ENCODE results near the gene ZNF397. TPM values are rescaled to one million over a fixed set of nuclear protein-coding genes. Genes with fewer than 3 reads are reported as not detected.

Gene ZNF397
- total and polyA plus RNA-seq, 2 experiments from 2014 or later, result 5.2 to 22.0 TPM

- no peak for DNase-seq (ENCODE audit: low spot score)
- 100% methylated on average over 3 of the region's 3 CpGs for WGBS (ENCODE audit: low lambda C conversion rate, missing lambda C conversion rate)
- Histone ChIP-seq H3K36me3 (replicated peaks; ENCODE audit: insufficient read depth, low read depth) (no peaks in the 10 kb centered on the region), H3K4me3 (no peak overlapping the region), H3K79me2 (peaks cover 51% of the 10 kb centered on the region), H3K9me2 (replicated peaks; ENCODE audit: insufficient read depth) (no peaks in the 10 kb centered on the region), H3K27ac (no peak overlapping the region), H3K9me3 (ENCODE audit: low read depth) (peaks cover 10% of the 10 kb centered on the region), H3K27me3 (no peaks in the 10 kb centered on the region), H2AFZ (no peak overlapping the region), H4K20me1 (ENCODE audit: insufficient read depth, poor library complexity, severe bottlenecking) (no peaks in the 10 kb centered on the region), H3K4me2 (no peak overlapping the region), H3K4me1 (ENCODE audit: insufficient read depth) (no peaks in the 10 kb centered on the region)
- TF ChIP-seq EZH2phosphoT487 (IDR thresholded peaks at IDR 0.05; ENCODE audit: low read depth, severe bottlenecking, unreplicated experiment), result no peak
- TF ChIP-seq CTCF (IDR thresholded peaks at IDR 0.05; ENCODE audit: poor library complexity), result no peak
- TF ChIP-seq EZH2 (IDR thresholded peaks at IDR 0.05; ENCODE audit: borderline replicate concordance), result no peak
Observed at GRCh38 chr18:35284841-35285240, 44.0 kb downstream of the ZNF397 start.

GRCh38 chr18:35289293-35289692 is 48.5 kb downstream of the ZNF397 start:
- DNase-seq (ENCODE audit: low spot score), result no peak
- Histone ChIP-seq H3K4me1 (ENCODE audit: insufficient read depth) (peaks cover 8% of the 10 kb centered on the region), H3K27me3 (no peaks in the 10 kb centered on the region), H3K4me3 (peak overlapping the region; percentile 44), H3K4me2 (peak overlapping the region; percentile 86), H3K9me3 (ENCODE audit: low read depth) (peaks cover 10% of the 10 kb centered on the region), H2AFZ (peak overlapping the region; percentile 92), H3K36me3 (replicated peaks; ENCODE audit: insufficient read depth, low read depth) (no peaks in the 10 kb centered on the region), H3K79me2 (peaks cover 85% of the 10 kb centered on the region), H3K9me2 (replicated peaks; ENCODE audit: insufficient read depth) (no peaks in the 10 kb centered on the region), H3K27ac (peak overlapping the region; percentile 94), H4K20me1 (ENCODE audit: insufficient read depth, poor library complexity, severe bottlenecking) (no peaks in the 10 kb centered on the region)
- no peak for TF ChIP-seq CTCF (IDR thresholded peaks at IDR 0.05; ENCODE audit: poor library complexity)
- TF ChIP-seq EZH2phosphoT487 (IDR thresholded peaks at IDR 0.05; ENCODE audit: low read depth, severe bottlenecking, unreplicated experiment), result no peak
- TF ChIP-seq EZH2 (IDR thresholded peaks at IDR 0.05; ENCODE audit: borderline replicate concordance), result no peak
- WGBS (ENCODE audit: low lambda C conversion rate, missing lambda C conversion rate), result 46% methylated on average over 6 of the region's 6 CpGs

- 2% methylated on average over 8 of the region's 8 CpGs for WGBS (ENCODE audit: low lambda C conversion rate, missing lambda C conversion rate)
Observed at GRCh38 chr18:35289727-35290093, 48.9 kb downstream of the ZNF397 start.

DNA sequence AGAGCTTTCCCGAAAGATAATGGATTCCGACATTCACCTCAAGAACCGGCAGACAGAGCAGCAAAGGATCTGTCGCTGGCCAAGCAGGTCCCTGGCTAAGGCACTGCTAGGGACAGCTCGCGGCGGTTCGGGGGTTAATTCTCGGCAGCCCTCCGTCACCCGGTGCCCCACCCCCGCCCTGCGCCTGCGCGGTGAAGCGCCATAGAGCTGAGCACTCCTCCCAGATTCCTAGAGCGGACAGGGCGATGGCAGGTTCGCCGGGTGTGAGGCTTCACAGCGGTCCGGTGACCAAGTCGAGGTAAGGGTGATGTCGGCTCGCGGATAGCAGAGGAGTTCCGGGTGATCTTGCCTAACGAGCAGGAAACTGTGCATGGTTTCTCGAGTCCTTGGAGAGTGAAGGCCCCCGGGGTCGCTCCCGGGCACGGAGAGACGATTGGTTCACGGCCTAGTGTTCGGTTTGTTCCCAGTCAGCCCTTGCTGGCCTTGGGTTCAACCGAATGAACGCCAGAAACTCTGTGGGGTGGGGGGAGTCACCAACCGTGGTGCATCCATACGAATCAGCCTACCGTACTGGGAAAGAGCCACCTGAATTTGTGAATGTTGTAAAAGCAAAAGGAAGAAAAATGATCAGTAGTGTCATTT is 49.4 kb downstream of the ZNF397 start, which contains the start of gene ZSCAN30:
TSS of gene ZSCAN30 (minus strand) at position 136 of the 642 bp plus-strand sequence. CDS start 25,877 bp downstream, outside the sequence.
- Histone ChIP-seq H3K4me3 (peak within 1 kb of the TSS; percentile 78), H4K20me1 (ENCODE audit: insufficient read depth, poor library complexity, severe bottlenecking) (no peaks in the 10 kb centered on the region), H3K36me3 (replicated peaks; ENCODE audit: insufficient read depth, low read depth) (no peaks in the 10 kb centered on the region), H2AFZ (peak within 1 kb of the TSS; percentile 92), H3K4me1 (ENCODE audit: insufficient read depth) (peaks cover 8% of the 10 kb centered on the region), H3K9me2 (replicated peaks; ENCODE audit: insufficient read depth) (no peaks in the 10 kb centered on the region), H3K4me2 (peak within 1 kb of the TSS; percentile 86), H3K9me3 (ENCODE audit: low read depth) (peaks cover 9% of the 10 kb centered on the region), H3K27ac (peak within 1 kb of the TSS; percentile 94), H3K79me2 (peaks cover 84% of the 10 kb centered on the region), H3K27me3 (no peaks in the 10 kb centered on the region)
- TF ChIP-seq CTCF (IDR thresholded peaks at IDR 0.05; ENCODE audit: poor library complexity) (no peak), EZH2 (IDR thresholded peaks at IDR 0.05; ENCODE audit: borderline replicate concordance) (no peak), EZH2phosphoT487 (IDR thresholded peaks at IDR 0.05; ENCODE audit: low read depth, severe bottlenecking, unreplicated experiment) (no peak)
- under 1% methylated on average over 29 of the region's 41 CpGs for WGBS (ENCODE audit: low lambda C conversion rate, missing lambda C conversion rate)
- peak; percentile 96 for DNase-seq (ENCODE audit: low spot score)

More at GRCh38 chr18:35289727-35290093, 48.9 kb downstream of the ZNF397 start:
- Histone ChIP-seq H3K9me3 (ENCODE audit: low read depth) (peaks cover 10% of the 10 kb centered on the region), H3K9me2 (replicated peaks; ENCODE audit: insufficient read depth) (no peaks in the 10 kb centered on the region), H2AFZ (peak overlapping the region; percentile 92), H3K27me3 (no peaks in the 10 kb centered on the region), H3K4me3 (peak overlapping the region; percentile 44), H3K36me3 (replicated peaks; ENCODE audit: insufficient read depth, low read depth) (no peaks in the 10 kb centered on the region), H3K79me2 (peaks cover 87% of the 10 kb centered on the region), H3K4me2 (peak overlapping the region; percentile 86), H4K20me1 (ENCODE audit: insufficient read depth, poor library complexity, severe bottlenecking) (no peaks in the 10 kb centered on the region), H3K4me1 (ENCODE audit: insufficient read depth) (peaks cover 8% of the 10 kb centered on the region), H3K27ac (peak overlapping the region; percentile 94)
- DNase-seq (ENCODE audit: low spot score), result peak; percentile 55
- TF ChIP-seq EZH2 (IDR thresholded peaks at IDR 0.05; ENCODE audit: borderline replicate concordance), result no peak

All from hepatocyte (in vitro differentiated cells).